Fibroblast of mammary gland (primary cell): Measurements from ENCODE around the gene ABCA7.

Experiments used
- DNase-seq: peaks from one replicate; pipeline ENCODE4 v3.0.0-alpha.2; 2010; ENCODE audit warnings: low read depth
- H3K4me3 ChIP-seq: 2 replicates; pipeline ENCODE4 v1.5.1; 2011; ENCODE audit warnings: low read depth, mild to moderate bottlenecking, low read length, moderate library complexity; ENCODE audit not compliant: control insufficient read depth
- CTCF ChIP-seq: conservative IDR thresholded peaks from 2 replicates; pipeline ENCODE4 v1.5.1; 2011; ENCODE audit warnings: low read depth, low read length, inconsistent platforms; ENCODE audit not compliant: control insufficient read depth, insufficient read depth

The ABCA7 gene

GRCh38 chr19:1053176-1054101 is 13.5 kb downstream of the ABCA7 start:
- DNase-seq, result no peak
- no peak overlapping the region for H3K4me3 ChIP-seq
- no peak for TF ChIP-seq CTCF

- TF ChIP-seq CTCF, result no peak
- DNase-seq, result no peak
- no peak overlapping the region for H3K4me3 ChIP-seq
Observed at GRCh38 chr19:1054102-1055027, 14.5 kb downstream of the ABCA7 start.

- DNase-seq, result no peak
- no peak for TF ChIP-seq CTCF
- H3K4me3 ChIP-seq, result no peak overlapping the region
Observed at GRCh38 chr19:1055028-1055425, 15.1 kb downstream of the ABCA7 start.

GRCh38 chr19:1055886-1056620 is 16.1 kb downstream of the ABCA7 start:
- no peak overlapping the region for H3K4me3 ChIP-seq
- no peak for DNase-seq
- TF ChIP-seq CTCF, result no peak

- no peak overlapping the region for H3K4me3 ChIP-seq
- TF ChIP-seq CTCF, result no peak
- DNase-seq, result peak; percentile 75
Observed at GRCh38 chr19:1057176-1057855, 17.4 kb downstream of the ABCA7 start.

- H3K4me3 ChIP-seq, result no peak overlapping the region
- DNase-seq, result no peak
- TF ChIP-seq CTCF, result no peak
Observed at GRCh38 chr19:1058112-1058511, 18.2 kb downstream of the ABCA7 start.
